Measurements from ENCODE around the gene PLA1A. TPM values are rescaled to one million over a fixed set of nuclear protein-coding genes. Genes with fewer than 3 reads are reported as not detected.

Gene PLA1A
- total RNA-seq, 2 donors from 2014 or later = 6.7 to 11.6 TPM

DNA sequence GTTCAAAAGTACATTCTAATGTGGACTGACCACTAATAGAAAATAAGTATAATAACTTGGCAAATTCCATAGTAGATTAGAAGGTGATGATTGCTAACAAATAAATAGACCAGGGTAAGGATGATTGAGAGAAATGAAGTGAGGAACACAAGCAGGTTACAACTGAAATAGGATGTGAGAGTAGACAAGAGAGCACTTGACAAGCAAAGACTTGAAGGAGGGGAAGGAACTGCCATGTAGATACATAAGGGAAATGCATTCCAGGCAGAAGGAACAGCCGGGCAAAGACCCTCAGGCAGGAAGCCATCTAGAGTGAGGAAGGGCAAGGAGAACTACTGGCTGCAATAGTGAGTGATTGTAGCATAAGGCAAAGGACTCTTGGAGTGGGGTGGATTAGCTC, 5.0 kb downstream of the PLA1A start:
- TF ChIP-seq, protein P1, sequence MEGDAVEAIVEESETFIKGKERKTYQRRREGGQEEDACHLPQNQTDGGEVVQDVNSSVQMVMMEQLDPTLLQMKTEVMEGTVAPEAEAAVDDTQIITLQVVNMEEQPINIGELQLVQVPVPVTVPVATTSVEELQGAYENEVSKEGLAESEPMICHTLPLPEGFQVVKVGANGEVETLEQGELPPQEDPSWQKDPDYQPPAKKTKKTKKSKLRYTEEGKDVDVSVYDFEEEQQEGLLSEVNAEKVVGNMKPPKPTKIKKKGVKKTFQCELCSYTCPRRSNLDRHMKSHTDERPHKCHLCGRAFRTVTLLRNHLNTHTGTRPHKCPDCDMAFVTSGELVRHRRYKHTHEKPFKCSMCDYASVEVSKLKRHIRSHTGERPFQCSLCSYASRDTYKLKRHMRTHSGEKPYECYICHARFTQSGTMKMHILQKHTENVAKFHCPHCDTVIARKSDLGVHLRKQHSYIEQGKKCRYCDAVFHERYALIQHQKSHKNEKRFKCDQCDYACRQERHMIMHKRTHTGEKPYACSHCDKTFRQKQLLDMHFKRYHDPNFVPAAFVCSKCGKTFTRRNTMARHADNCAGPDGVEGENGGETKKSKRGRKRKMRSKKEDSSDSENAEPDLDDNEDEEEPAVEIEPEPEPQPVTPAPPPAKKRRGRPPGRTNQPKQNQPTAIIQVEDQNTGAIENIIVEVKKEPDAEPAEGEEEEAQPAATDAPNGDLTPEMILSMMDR (IDR thresholded peaks at IDR 0.05) = no peak
- Histone ChIP-seq H3K4me3 (no peak overlapping the region), H3K27me3 (no peaks in the 10 kb centered on the region), H3K9me3 (no peaks in the 10 kb centered on the region), H3K36me3 (no peaks in the 10 kb centered on the region), H3K27ac (no peak overlapping the region), H3K4me1 (peaks cover 0 to 46% of the 10 kb centered on the region in 2 donors)
- no peak for DNase-seq (ENCODE audit: low spot score)

DNA sequence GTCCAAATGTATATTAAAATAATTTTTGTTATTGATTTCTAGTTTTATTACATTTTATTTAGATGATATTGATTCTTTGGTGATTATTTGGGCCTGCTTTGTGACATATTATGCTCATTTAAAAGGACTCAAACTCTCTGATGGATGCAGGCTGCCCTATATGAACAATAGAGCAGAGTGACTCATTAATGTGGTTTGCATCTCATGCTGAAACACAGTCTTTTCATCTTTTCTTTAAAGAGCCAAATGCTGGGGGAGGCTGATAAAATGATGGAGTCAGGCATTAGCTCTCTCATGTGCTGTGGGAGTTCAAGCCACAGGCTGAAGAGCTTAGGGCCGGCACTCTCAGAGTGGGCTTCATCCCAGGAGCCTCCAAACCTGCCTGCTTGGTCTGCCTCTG, 7.2 kb downstream of the PLA1A start:
- DNase-seq (ENCODE audit: low spot score) = no peak
- Histone ChIP-seq H3K4me3 (no peak overlapping the region), H3K27me3 (no peaks in the 10 kb centered on the region), H3K27ac (no peak overlapping the region), H3K4me1 (peaks cover 0 to 24% of the 10 kb centered on the region in 2 donors), H3K9me3 (no peaks in the 10 kb centered on the region), H3K36me3 (no peaks in the 10 kb centered on the region)
- TF ChIP-seq, protein P1 (IDR thresholded peaks at IDR 0.05) = no peak

DNA sequence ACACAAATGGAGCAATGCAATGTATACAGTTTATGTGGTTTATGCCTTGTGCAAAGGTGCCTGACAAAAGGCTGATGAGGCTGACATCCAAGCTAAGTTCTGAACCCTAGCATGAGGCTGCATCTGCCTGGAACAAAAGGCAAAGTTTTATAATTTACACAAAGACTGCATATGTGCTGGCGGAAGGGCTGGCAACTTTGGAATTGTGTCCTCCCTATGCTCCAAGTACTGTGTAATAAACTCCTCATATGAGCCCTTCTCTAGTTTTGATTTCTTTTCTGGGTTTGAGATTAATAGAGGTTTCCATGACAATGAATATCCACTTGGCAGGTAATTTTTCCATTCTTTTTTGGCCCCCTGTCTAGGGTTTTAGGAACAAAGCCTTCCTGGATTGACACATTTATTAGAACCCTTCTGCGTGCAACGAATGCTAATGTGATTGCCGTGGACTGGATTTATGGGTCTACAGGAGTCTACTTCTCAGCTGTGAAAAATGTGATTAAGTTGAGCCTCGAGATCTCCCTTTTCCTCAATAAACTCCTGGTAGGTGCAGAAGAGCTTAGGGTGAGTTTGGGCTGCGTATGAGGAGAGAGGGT, 10.8 kb downstream of the PLA1A start:
- TF ChIP-seq, protein P1 (IDR thresholded peaks at IDR 0.05) = no peak
- Histone ChIP-seq H3K4me1 (no peaks in the 10 kb centered on the region), H3K9me3 (no peaks in the 10 kb centered on the region), H3K27me3 (no peaks in the 10 kb centered on the region), H3K27ac (no peak overlapping the region), H3K36me3 (no peaks in the 10 kb centered on the region), H3K4me3 (no peak overlapping the region)
- DNase-seq (ENCODE audit: low spot score) = no peak

DNA sequence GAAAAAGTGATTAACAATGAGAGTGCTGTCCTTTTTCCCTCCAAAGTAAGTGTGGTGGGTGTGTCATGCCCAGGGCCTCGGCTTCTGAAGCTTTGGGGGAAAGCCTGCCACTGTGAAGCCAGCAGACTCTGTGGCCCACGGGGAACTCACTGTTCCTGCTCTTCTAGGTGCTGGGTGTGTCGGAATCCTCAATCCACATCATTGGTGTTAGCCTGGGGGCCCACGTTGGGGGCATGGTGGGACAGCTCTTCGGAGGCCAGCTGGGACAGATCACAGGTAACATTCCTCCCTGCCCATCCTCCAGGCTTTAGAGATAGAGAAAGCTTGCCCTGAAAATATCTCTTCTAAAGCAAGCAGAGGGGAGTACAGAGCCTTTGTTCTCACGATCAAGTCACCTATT, 11.6 kb downstream of the PLA1A start:
- no peak overlapping the region for H3K27ac ChIP-seq
- no peaks in the 10 kb centered on the region for H3K4me1 ChIP-seq
- no peak overlapping the region for H3K4me3 ChIP-seq
- peak; percentile 18 for DNase-seq (ENCODE audit: low spot score)
- no peaks in the 10 kb centered on the region for H3K27me3 ChIP-seq
- TF ChIP-seq, protein P1 (IDR thresholded peaks at IDR 0.05) = no peak
- H3K9me3 ChIP-seq = no peaks in the 10 kb centered on the region
- no peaks in the 10 kb centered on the region for H3K36me3 ChIP-seq

DNA sequence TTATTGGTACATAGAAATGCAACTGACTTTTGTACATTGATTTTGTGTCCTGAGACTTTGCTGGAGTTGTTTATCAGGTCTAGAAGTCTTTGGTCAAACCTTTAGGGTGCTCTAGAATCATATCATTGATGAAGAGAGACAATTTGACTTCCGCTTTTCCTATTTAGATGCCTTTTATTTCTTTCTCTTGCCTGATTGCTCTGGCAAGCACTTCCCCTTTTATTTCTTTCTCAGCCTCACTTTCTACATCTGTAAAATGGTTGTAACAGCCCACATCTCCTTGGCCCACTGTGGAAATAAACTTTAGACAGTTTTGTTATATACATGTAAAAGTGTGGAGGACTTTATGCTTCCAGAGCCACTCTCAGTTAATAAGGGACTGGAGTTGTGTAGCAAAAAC, 14.0 kb downstream of the PLA1A start:
- TF ChIP-seq, protein P1 (IDR thresholded peaks at IDR 0.05) = no peak
- Histone ChIP-seq H3K9me3 (no peaks in the 10 kb centered on the region), H3K36me3 (no peaks in the 10 kb centered on the region), H3K27me3 (no peaks in the 10 kb centered on the region), H3K4me3 (no peak overlapping the region), H3K27ac (no peak overlapping the region), H3K4me1 (no peaks in the 10 kb centered on the region)
- no peak for DNase-seq (ENCODE audit: low spot score)

DNA sequence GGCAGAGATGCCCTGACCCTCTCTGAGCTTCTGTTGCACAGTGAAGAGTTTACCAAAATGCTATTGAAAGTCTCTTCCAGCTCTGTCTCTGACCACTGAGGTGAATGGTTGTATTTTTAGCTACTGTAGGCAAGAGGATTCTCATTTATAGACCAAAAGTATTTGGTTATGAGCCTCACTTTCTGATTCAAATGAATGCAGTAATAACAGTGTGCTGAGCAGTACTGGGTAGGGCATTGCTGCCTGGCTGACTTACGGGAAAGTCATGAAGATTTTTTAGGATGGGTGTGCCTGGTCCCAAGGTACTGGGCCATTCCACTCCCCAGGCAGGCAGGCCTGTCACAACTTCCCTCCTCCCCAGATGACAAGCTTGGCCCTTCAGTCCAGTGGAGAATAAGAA, 15.5 kb downstream of the PLA1A start:
- Histone ChIP-seq H3K4me1 (no peaks in the 10 kb centered on the region), H3K36me3 (no peaks in the 10 kb centered on the region), H3K27ac (no peak overlapping the region), H3K4me3 (no peak overlapping the region), H3K9me3 (no peaks in the 10 kb centered on the region), H3K27me3 (no peaks in the 10 kb centered on the region)
- TF ChIP-seq, protein P1 (IDR thresholded peaks at IDR 0.05) = no peak
- no peak for DNase-seq (ENCODE audit: low spot score)

All from right atrium auricular region (tissue), 2 donors.